HG03354 (cell line): ENCODE results near the gene CDC6.

Experiments used
- ATAC-seq: cut with Tn5 transposase; IDR thresholded peaks from one replicate; pipeline ENCODE4 v1.9.1; 2021; ENCODE audit warnings: mild to moderate bottlenecking; ENCODE audit not compliant: unreplicated experiment, poor library complexity, severe bottlenecking

The CDC6 gene

GRCh38 chr17:40348562-40349476, 61.1 kb downstream of the CDC6 start:
- ATAC-seq = no peak

GRCh38 chr17:40349477-40349894, 61.8 kb downstream of the CDC6 start:
- no peak for ATAC-seq

GRCh38 chr17:40349895-40350688, 62.4 kb downstream of the CDC6 start:
- no peak for ATAC-seq

- no peak for ATAC-seq
Observed at GRCh38 chr17:40350689-40351358, 63.1 kb downstream of the CDC6 start.

- no peak for ATAC-seq
Observed at GRCh38 chr17:40351359-40352236, 63.9 kb downstream of the CDC6 start.

- no peak for ATAC-seq
Observed at GRCh38 chr17:40352237-40352778, 64.6 kb downstream of the CDC6 start.

GRCh38 chr17:40352779-40353394, 65.2 kb downstream of the CDC6 start:
- ATAC-seq = no peak
